Skin of body (tissue), 2 donors: ENCODE results near the gene XDH. TPM values are rescaled to one million over a fixed set of nuclear protein-coding genes. Genes with fewer than 3 reads are reported as not detected.

Experiments
- DNase-seq: peaks from one replicate; lab custom pipeline; 2025; lab: John Stamatoyannopoulos, UW
- total RNA-seq: library from RNA; depleted of rRNA; stranded (reverse); fragments of >200 nt; gene quantifications from one replicate; pipeline ENCODE4 v1.2.3, GENCODE V29; 2014

XDH gene
- total RNA-seq, 1 donor from 2014 or later = 1.7 TPM

GRCh38 chr2:31365834-31366505, 48.6 kb downstream of the XDH start:
- no peak for DNase-seq

GRCh38 chr2:31365348-31365747, 49.2 kb downstream of the XDH start:
- DNase-seq = no peak

- no peak for DNase-seq
These were observed 50.4 kb downstream of the XDH start for GRCh38 chr2:31363956-31364750.

- DNase-seq = no peak
These were observed 52.0 kb downstream of the XDH start for GRCh38 chr2:31362581-31362980.

GRCh38 chr2:31359229-31359628, 55.3 kb downstream of the XDH start:
- DNase-seq = no peak

GRCh38 chr2:31354837-31355236, 59.7 kb downstream of the XDH start:
- DNase-seq = no peak

- DNase-seq = no peak
These were observed 61.4 kb downstream of the XDH start for GRCh38 chr2:31353179-31353578.

GRCh38 chr2:31349684-31350083, 64.9 kb downstream of the XDH start:
- no peak for DNase-seq

- no peak for DNase-seq
These were observed 65.4 kb downstream of the XDH start for GRCh38 chr2:31349160-31349559.

GRCh38 chr2:31348618-31349017, 65.9 kb downstream of the XDH start:
- DNase-seq = no peak

- peak; percentile 40 for DNase-seq
These were observed 66.8 kb downstream of the XDH start for GRCh38 chr2:31347750-31348149.

- no peak for DNase-seq
These were observed 67.2 kb downstream of the XDH start for GRCh38 chr2:31347319-31347718.

- DNase-seq = no peak
These were observed 70.1 kb downstream of the XDH start for GRCh38 chr2:31344447-31344846.

- DNase-seq = no peak
These were observed 73.2 kb downstream of the XDH start for GRCh38 chr2:31341351-31341750.

GRCh38 chr2:31339696-31340095, 74.8 kb downstream of the XDH start:
- no peak for DNase-seq

GRCh38 chr2:31337860-31338259, 76.7 kb downstream of the XDH start:
- DNase-seq = no peak

GRCh38 chr2:31337197-31337596, 77.3 kb downstream of the XDH start:
- DNase-seq = no peak

- no peak for DNase-seq
These were observed 78.5 kb downstream of the XDH start for GRCh38 chr2:31335921-31336585.

GRCh38 chr2:31334311-31335026, 80.1 kb downstream of the XDH start:
- DNase-seq = no peak

- DNase-seq = peak; percentile 30
These were observed 80.9 kb downstream of the XDH start for GRCh38 chr2:31333527-31334183.

GRCh38 chr2:31333046-31333445, 81.5 kb downstream of the XDH start:
- no peak for DNase-seq
